Activated T-helper 9 cell treated with anti-CD3 and anti-CD28 coated beads, Interleukin-2, amount 50 U/mL, for 16 hours (primary cell): ENCODE measurements around the gene CELSR1.

Experiments used
- DNase-seq: peaks from one replicate; pipeline ENCODE4 v3.0.0-alpha.2; 2020; ENCODE audit warnings: low read depth

CELSR1 gene

GRCh38 chr22:46537225-46537945, at the start of gene CELSR1:
CELSR1 (minus strand) TSS chr22:46537620; CDS start chr22:46537170, 450 bp downstream.
- no peak for DNase-seq

- DNase-seq = no peak
Measured at GRCh38 chr22:46587061-46587460, 49.6 kb upstream of the CELSR1 start.

GRCh38 chr22:46586531-46587011, 49.2 kb upstream of the CELSR1 start:
- DNase-seq = no peak

- DNase-seq = no peak
Measured at GRCh38 chr22:46586123-46586519, 48.7 kb upstream of the CELSR1 start.

GRCh38 chr22:46585340-46586122, 48.1 kb upstream of the CELSR1 start:
- DNase-seq = no peak

GRCh38 chr22:46584081-46584921, 46.9 kb upstream of the CELSR1 start:
- no peak for DNase-seq

GRCh38 chr22:46583571-46583970, 46.2 kb upstream of the CELSR1 start:
- no peak for DNase-seq

- no peak for DNase-seq
Measured at GRCh38 chr22:46582281-46582933, 45.0 kb upstream of the CELSR1 start.

GRCh38 chr22:46581538-46582244, 44.3 kb upstream of the CELSR1 start:
- no peak for DNase-seq

GRCh38 chr22:46580940-46581537, 43.6 kb upstream of the CELSR1 start:
- no peak for DNase-seq

GRCh38 chr22:46579751-46580449, 42.5 kb upstream of the CELSR1 start:
- DNase-seq = no peak

- DNase-seq = no peak
Measured at GRCh38 chr22:46578824-46579561, 41.6 kb upstream of the CELSR1 start.

GRCh38 chr22:46578251-46578823, 40.9 kb upstream of the CELSR1 start:
- DNase-seq = no peak

- DNase-seq = no peak
Measured at GRCh38 chr22:46577368-46578249, 40.2 kb upstream of the CELSR1 start.

GRCh38 chr22:46576556-46577367, 39.3 kb upstream of the CELSR1 start:
- DNase-seq = peak; percentile 52

GRCh38 chr22:46575911-46576555, 38.6 kb upstream of the CELSR1 start:
- no peak for DNase-seq
